GM21786 (cell line): ENCODE data around the gene ACSL1.
"Not testable (repeated sequence)": the region's sequence is repeated elsewhere in the genome, so short reads cannot be mapped to it uniquely, and the experiment has no call there.

Source experiments
- ATAC-seq: cut with Tn5 transposase; IDR thresholded peaks from one replicate; pipeline ENCODE4 v1.9.1; 2021; ENCODE audit not compliant: unreplicated experiment

ACSL1 gene

DNA sequence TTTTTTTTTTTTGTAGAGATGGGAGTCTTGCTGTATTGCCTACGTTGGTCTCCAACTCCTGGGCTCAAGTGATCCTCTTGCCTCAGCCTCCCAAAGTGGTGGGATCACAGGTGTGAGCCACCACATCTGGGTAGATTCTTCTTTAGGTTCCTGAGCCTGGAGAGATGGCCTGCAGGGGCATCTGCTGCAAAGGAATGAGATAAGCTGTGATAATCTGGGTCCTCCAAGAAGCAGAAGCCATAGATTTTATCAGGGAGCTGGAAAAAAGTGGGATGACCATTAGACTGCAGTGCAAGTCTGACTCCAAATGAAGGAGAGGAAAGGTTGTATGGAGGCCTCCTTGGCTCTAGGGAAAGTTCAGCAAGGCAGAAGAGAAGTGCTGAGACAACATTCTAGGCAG lies 19.0 kb upstream of the ACSL1 start:
- ATAC-seq = no peak

DNA sequence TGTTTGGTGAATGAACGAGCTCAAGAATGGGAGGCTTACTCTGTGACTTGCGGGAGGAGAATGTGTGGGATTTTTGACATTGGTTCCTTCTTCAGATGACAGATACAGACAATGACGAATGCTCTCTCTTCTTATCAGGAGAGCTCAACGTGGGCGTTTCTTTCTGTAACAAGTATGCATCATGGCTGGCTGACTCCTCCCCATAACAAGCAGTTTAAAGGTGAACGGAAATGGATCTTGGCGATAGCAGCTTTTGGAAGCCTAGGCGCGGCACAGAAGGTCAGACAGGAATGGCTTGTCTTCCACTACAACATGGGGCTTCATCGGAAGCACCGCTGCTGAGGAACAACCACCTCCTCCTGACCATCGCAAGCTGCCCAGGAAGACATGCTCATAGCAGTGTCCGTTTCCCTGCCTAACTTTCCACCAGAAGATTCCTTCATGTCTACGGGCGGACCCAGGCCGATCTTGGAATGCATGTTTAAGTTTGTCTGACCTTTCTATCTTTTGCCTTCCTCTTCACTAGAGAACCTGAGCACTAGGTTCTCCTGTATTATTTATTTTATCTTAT lies 18.3 kb upstream of the ACSL1 start:
- ATAC-seq = no peak

DNA sequence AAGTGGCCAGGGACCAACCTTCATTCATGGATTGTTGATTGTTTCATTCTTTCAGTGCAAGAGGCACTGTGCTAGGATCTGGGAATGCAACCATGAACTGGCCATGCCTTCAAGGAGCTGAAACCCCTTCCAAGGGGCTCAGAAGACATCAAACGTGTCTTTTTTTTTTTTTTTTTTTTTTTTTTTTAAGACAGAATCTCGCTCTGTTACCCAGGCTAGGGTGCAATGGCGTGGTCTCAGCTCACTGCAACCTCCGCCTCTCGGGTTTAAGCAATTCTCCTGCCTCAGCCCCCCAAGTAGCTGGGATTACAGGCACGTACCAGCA lies 13.3 kb upstream of the ACSL1 start:
- not testable (repeated sequence) for ATAC-seq

- no peak for ATAC-seq
Measured at GRCh38 chr4:184838249-184839074, 12.7 kb upstream of the ACSL1 start.

- no peak for ATAC-seq
Measured at GRCh38 chr4:184836613-184837012, 10.8 kb upstream of the ACSL1 start.

GRCh38 chr4:184833046-184833838 lies 7.5 kb upstream of the ACSL1 start:
- no peak for ATAC-seq

DNA sequence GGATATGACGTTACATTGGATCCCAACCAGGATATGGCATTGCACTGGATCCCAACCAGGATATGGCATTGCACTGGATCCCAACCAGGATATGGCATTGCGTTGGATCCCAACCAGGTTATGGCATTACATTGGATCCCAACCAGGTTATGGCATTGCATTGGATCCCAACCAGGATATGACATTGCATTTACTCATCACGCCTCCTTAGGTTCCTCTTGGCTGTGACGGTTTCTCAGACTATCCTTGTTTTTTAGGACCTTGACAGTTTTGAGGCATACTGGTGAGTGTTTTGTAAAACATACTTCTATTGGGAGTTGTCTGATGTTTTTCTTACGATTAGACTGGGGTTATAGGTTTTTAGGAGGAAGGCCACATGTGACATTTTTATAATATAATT lies 5.4 kb upstream of the ACSL1 start:
- no peak for ATAC-seq

DNA sequence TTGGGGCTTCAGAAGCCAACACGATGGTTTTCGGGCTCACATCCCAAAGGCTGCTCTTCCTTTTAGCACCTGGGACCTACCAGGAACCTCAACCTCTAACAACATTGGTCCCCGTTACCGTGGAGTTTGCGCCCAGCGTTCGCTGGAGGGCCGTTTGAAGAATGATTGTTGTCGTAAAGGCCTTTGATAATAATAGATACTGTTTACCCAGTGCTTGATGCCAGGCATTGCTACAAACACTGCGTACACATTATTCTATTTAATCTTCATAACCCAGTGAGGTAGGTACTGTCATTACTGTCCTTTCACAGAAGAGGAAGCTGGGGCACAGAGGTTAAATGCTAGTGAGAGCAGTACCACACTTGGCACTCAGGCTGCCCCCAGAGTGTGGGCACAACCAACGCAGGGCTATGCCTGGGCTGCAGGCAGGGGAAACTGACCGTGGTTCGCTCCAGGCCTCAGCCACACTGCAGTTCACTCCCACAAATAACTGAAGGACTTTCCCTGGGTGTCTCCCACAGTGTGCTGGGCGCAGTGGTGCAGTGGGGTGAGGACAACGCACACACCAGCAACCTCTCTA lies 1.0 kb upstream of the ACSL1 start:
- peak; percentile 27 for ATAC-seq

GRCh38 chr4:184825141-184825895 lies 450 bp downstream of the ACSL1 start:
- ATAC-seq = peak; percentile 6

DNA sequence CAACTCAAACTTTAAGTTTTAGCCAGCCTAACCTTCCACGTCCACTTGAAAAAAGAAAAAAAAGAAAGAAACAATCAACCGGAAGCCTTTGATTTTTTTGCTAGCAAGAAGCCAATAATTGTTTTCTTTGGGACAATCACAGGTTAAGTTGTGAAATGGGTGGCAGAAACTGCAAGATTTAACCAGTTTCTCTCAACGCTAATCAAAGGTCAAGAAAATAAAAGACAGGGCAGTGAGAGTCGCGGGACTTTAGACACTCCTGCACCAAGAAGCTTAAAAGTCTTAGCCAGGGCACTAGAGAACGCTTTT lies 1.0 kb downstream of the ACSL1 start:
- no peak for ATAC-seq

DNA sequence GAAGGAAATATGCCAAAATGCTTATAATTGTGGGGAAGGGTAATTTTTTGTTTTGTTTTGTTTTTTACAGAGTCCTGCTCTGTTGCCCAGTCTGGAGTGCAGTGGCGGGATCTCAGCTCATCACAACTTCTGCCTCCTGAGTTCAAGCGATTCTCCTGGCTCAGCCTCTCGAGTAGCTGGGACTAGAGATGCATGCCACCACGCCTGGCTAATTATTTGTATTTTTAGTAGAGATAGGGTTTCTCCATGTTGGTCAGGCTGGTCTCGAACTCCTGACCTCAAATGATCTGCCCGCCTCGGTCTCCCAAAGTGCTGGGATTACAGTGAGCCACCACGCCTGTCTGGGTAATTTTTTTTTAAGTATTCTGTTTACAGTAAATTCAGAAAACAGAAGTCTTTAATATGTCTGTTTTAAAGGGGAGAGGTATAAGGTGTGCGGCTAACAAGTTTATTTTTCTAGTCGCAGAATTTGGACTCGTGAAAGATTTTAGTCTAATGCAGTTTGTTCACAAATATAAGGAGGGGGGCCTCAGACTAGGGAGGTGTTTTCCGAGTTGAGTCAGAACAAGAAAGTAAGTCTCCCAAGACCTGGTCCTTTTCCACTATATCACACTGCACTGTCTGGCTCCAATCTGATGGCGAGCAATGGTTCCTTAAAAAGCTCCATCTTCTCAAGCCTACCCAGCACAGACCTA lies 1.5 kb downstream of the ACSL1 start:
- ATAC-seq = peak; percentile 24

DNA sequence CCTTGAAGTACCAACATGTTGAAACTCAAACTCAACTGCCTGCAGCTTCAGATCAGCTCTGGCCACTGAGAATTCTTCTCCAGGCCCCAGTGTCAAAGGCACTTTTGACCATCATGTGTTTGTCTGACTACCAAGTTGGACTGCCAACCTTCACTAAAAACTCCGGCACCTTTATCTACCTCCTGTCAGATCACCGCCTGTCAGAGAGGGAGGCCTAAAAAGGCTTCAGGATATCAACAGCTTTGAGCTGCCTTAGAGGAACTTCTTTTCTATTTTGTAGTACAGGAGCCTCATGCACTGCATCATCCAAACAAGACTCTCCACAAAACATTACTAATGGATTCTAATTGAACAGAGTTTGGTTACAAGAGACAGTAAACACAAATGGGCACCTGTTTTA lies 2.8 kb downstream of the ACSL1 start:
- no peak for ATAC-seq

GRCh38 chr4:184822356-184822755 lies 3.4 kb downstream of the ACSL1 start:
- no peak for ATAC-seq

- no peak for ATAC-seq
Measured at GRCh38 chr4:184821242-184821641, 4.5 kb downstream of the ACSL1 start.

- no peak for ATAC-seq
Measured at GRCh38 chr4:184819786-184820185, 6.0 kb downstream of the ACSL1 start.

DNA sequence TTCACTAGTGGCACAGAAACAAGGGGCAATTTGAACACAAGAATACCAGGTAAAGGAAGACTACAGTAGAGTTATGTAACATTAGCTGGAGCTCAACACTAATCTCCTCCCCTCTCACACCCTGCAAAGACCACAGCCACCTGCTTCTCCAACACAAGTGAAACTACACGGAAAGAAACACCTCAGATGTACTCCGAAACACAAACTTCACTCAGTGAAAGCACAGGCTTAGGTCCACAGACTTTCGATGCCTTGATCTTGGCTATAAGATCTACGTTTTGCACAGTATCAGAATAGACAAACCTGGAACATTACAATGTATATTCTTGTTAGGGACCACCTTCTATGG lies 7.6 kb downstream of the ACSL1 start:
- peak; percentile 38 for ATAC-seq

- ATAC-seq = no peak
Measured at GRCh38 chr4:184817494-184818215, 8.1 kb downstream of the ACSL1 start.

GRCh38 chr4:184816962-184817361 lies 8.8 kb downstream of the ACSL1 start:
- no peak for ATAC-seq

DNA sequence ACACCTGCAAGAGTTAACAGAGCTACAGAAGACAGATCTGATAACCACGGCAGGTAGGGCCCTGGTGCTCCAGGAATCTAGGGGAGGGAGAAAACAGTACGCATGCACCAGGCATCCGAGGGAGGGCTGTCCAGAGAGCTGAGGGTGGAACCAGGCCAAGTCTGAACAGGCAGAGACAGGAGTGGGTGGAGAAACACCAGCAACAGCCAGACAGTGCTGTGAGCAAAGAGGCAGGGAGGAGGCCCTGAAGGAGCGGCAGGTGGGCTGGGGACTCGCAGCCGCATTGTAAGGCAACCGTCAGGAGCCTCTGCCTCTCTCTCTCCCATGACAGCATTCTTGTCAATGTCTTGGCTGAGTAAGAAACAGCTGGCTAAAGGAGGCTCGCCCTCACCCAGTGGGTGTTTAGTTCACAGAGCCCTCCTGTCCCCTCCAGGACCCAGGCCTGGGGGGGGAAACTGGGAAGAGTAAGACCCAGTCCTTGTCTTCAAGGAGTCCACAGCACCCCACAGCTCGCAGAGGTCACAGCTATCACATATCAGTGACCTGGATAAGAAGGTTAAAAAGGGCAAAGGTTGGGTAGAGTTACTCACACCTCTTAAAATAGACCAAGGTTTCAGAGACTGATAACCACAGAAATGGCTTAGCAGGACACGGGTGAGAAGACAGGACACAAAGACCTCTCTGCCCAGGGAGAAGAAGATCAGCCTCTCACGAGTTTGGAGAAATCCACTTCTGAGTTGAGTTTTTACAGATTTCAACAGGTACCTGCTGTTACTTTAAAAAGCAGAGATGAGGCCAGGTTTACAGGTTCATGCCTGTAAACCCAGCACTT lies 10.5 kb downstream of the ACSL1 start:
- peak; percentile 76 for ATAC-seq
